Activated T-cell treated with anti-CD3 and anti-CD28 coated beads, Interleukin-2, amount 50 U/mL, for 48 hours (primary cell): ENCODE measurements around the gene DYNC2LI1.
"Not testable (repeated sequence)": the region's sequence is repeated elsewhere in the genome, so short reads cannot be mapped to it uniquely, and the experiment has no call there.

Experiments
- DNase-seq, 2 experiments: peaks; one replicate each; pipeline ENCODE4 v3.0.0-alpha.2; 2020

DYNC2LI1 gene

GRCh38 chr2:43773876-43774613 is at the start of gene DYNC2LI1:
Gene DYNC2LI1 (plus strand): TSS chr2:43774039. CDS start chr2:43774139, 100 bp downstream.
- DNase-seq, result peak; percentile 89 to 90

DNA sequence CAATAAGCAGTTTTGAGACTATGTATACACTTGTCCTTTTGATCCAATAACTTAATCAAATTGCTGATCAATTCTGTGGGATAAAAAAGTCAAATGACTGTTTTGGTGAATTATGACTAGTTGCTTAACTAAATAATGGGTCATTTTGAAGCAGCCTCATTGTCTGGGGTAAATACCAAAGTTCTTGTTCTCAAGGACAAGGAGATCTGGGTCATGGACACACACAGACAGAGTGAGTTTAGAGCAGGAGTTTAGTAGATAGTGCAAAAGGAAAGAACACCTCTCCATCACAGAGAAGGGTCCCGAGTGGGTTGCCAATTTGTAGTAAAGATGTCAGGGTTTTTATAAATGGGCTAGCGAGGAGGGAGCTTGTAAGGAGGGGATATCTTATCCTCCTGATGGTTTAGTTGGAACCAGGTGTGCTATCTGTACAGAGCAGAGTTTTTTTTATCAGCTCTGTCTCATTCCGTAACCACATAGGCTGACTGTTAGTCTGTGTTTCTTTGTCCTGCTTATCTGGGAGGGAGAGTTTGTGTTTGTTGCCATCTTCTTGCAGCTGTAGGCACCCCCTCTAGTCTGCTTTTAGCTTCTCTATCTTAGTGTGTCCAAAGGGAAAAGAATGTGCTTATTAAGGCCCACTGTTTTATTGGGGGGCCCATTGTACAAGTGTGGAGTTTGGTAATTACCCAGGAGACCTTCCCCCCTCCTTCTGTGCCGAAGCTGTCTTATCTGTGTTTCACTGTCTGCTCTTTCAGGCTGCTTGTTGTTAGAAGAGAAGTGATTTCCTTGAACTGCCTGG is 48.9 kb upstream of the DYNC2LI1 start:
- no peak for DNase-seq

DNA sequence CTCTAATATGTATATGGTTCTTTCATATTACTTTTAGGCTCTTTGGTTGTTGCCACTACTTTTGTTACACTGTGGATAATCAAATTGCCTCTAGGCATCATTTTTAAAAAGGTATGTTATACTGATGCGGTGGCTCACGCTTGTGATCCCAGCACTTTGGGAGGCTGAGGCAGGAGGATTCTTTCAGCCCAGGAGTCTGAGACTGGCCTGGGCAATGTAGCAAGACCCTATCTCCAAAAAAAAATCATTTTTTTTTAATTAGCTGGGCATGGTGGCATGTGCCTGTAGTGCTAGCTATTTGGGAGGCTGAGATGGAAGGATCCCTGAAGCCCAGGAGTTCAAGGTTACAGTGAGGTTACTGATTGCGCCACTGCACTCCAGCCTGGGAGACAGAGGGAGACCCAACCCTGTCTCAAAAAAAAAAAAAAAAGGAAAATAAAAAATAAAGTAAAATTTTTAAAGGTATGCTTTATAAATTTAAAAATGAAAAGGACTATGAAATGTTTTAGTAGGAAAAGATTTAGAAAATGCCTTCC is 48.1 kb upstream of the DYNC2LI1 start:
- DNase-seq, result no peak

GRCh38 chr2:43726961-43727633 is 46.7 kb upstream of the DYNC2LI1 start:
- DNase-seq, result not testable (repeated sequence)

GRCh38 chr2:43727634-43728014 is 46.2 kb upstream of the DYNC2LI1 start:
- DNase-seq, result no peak

GRCh38 chr2:43729491-43730174 is 44.2 kb upstream of the DYNC2LI1 start:
- no peak for DNase-seq

GRCh38 chr2:43731211-43731610 is 42.6 kb upstream of the DYNC2LI1 start:
- no peak for DNase-seq

- DNase-seq, result no peak
These were observed 37.2 kb upstream of the DYNC2LI1 start for GRCh38 chr2:43736637-43737036.

- DNase-seq, result no peak
These were observed 36.6 kb upstream of the DYNC2LI1 start for GRCh38 chr2:43737097-43737854.

DNA sequence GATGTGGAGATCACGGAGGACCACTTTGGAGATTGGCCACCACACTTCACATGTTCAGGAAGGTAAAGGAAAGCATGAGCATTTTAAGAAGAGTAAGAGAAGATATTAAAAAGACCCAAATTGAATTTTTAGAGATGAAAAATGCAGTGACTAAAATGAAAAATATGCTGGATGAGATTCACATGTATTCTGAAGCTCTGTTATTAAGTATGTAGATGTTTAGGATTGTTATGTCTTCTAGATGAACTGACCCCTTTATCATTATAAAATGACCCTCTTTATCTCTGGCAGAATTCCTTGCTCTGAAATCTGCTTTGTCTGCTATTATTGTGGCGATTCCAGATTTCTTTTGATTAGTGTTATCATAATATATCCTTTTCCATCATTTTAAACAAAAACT is 36.0 kb upstream of the DYNC2LI1 start:
- no peak for DNase-seq

DNA sequence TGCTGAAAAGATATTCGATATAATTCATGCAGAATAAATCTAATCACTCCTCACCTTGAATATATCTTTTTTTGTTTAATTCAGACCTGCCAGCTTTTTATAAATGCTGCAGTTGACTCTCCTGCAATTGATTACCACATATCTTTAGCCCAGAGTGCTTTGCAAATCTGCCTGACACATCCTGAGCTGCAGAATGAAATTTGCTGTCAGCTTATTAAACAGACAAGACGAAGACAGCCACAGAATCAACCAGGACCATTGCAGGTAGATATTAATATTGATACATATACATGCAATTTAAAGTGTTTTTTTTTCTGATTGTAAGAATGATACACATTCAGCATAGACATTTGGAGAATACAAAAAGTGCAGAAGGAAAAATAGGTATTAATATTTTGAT is 35.6 kb upstream of the DYNC2LI1 start:
- DNase-seq, result no peak

GRCh38 chr2:43743706-43744105 is 30.1 kb upstream of the DYNC2LI1 start:
- no peak for DNase-seq

- DNase-seq, result no peak
These were observed 28.4 kb upstream of the DYNC2LI1 start for GRCh38 chr2:43745457-43745856.

DNA sequence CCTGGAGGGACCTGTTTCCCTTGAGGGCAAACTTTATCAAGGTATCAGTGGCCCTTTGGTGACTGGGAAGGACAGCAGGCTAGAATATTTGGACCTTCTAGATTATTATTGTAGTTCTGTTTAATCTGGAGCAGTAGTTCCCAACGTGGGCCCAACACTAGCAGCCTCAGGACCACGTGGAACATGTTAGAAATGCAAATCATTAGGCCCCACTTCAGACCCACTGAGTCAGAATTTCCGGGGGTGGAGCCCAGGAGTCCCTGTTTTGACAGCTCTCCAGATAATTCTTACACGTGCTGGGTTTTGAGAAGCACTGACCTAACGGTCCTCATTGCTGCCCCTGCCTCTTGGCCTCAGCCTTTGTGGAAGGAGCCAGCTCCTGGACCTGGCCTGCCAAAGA is 25.5 kb upstream of the DYNC2LI1 start:
- peak in 1 of 2 experiments; percentile 42 for DNase-seq

- no peak for DNase-seq
These were observed 24.3 kb upstream of the DYNC2LI1 start for GRCh38 chr2:43749583-43749982.

GRCh38 chr2:43751476-43751990 is 22.3 kb upstream of the DYNC2LI1 start:
- no peak for DNase-seq

GRCh38 chr2:43752302-43752701 is 21.5 kb upstream of the DYNC2LI1 start:
- DNase-seq, result no peak

- DNase-seq, result no peak
These were observed 19.7 kb upstream of the DYNC2LI1 start for GRCh38 chr2:43754180-43754579.

- no peak for DNase-seq
These were observed 15.1 kb upstream of the DYNC2LI1 start for GRCh38 chr2:43758739-43759138.

DNA sequence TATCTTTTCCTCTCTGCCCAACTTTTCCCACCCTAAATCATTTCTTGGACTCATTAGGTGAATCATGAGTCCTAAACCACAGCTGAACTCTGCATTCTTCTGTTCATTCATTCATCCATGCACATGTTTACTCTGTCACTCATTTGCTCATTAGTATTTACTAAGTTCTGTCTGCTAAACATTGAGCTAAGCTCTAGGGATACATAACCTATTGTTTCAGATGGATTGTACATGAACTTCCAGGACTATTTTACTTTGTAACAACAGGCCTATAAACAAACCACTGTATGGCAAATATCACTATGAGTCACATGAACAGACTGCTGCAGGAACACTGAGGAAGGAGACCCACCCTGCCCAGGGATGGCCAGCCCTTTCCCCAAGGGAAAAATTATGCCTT is 14.6 kb upstream of the DYNC2LI1 start:
- no peak for DNase-seq

DNA sequence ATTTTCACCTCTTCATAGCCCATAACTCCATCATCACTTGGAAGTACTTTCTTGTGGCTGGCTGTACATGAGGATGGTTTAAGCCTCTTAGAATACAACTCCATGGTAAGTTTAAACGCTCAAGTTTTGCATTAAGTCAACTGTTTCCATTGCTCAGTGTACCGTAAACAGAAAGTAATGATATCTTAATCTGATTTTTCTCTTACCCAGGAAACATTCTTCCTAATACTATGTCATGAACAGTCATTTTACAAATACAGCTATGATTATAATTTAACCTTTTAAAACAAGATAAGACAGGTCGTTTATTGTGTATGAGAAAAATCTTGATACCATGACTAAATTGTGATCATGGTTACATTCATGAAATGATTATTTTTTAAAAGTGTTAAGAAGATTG is 11.6 kb upstream of the DYNC2LI1 start:
- DNase-seq, result no peak

DNA sequence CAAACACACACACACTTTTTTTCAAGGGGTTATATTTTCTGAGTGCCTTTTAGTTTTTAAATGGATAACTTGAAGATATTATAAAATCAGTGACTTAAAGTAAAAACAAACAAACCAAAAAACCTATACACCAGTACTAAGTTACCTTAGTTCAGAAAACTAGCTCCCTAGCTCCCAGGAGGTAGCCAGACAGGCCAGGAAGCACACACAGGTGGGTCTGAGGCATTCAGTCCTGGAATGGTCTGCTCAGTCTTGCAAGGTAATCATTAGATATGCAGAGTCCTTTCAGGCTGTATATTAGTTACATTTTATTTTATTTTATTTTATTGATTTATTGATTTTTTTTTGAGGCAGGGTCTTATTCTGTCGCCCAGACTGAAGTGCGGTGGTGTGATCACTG is 10.7 kb upstream of the DYNC2LI1 start:
- no peak for DNase-seq
